GM12873 (cell line): ENCODE data around the gene WEE1.

Experiments used
- CTCF ChIP-seq: IDR thresholded peaks from 2 replicates; pipeline ENCODE4 v1.5.1; 2012; ENCODE audit warnings: low read depth, mild to moderate bottlenecking, moderate library complexity, low read length, control low read depth; ENCODE audit not compliant: insufficient read depth; ENCODE audit errors: missing control alignments

WEE1 gene

GRCh38 chr11:9574622-9575259, 1.3 kb downstream of the WEE1 start:
- no peak for TF ChIP-seq CTCF

GRCh38 chr11:9575260-9576240, 2.1 kb downstream of the WEE1 start:
- no peak for TF ChIP-seq CTCF

- TF ChIP-seq CTCF: no peak
Measured at GRCh38 chr11:9576701-9577381, 3.4 kb downstream of the WEE1 start.

- no peak for TF ChIP-seq CTCF
Measured at GRCh38 chr11:9577556-9577955, 4.1 kb downstream of the WEE1 start.

- no peak for TF ChIP-seq CTCF
Measured at GRCh38 chr11:9580894-9581293, 7.4 kb downstream of the WEE1 start.

- no peak for TF ChIP-seq CTCF
Measured at GRCh38 chr11:9581556-9582161, 8.2 kb downstream of the WEE1 start.
